MM.1S (cell line): ENCODE measurements around the gene LIN37.

ENCODE experiments used
- DNase-seq: peaks from one replicate; pipeline ENCODE4 v3.0.0-alpha.2; 2015
- H2AFZ ChIP-seq: fragments of 300-600 bp; sonication (generic); 2 replicates; pipeline ENCODE4 v1.6.0; 2016; ENCODE audit warnings: antibody characterized with exemption, low read length
- H3F3A ChIP-seq: fragments of 300-600 bp; sonication (generic); 2 replicates; pipeline ENCODE4 v1.6.1; 2016; ENCODE audit warnings: mild to moderate bottlenecking, antibody characterized with exemption, low read length, moderate library complexity, mixed read lengths; ENCODE audit not compliant: insufficient read depth
- H3K27ac ChIP-seq: fragments of 300-600 bp; sonication (generic); 2 replicates; pipeline ENCODE4 v1.5.1; 2016; ENCODE audit warnings: mild to moderate bottlenecking, low read length
- H3K27me3 ChIP-seq: fragments of 300-600 bp; sonication (generic); replicated peaks from 2 replicates; pipeline ENCODE4 v1.6.0; 2016; ENCODE audit warnings: low read length; ENCODE audit not compliant: insufficient read depth
- H3K36me3 ChIP-seq: fragments of 300-600 bp; sonication (generic); replicated peaks from 2 replicates; pipeline ENCODE4 v1.6.1; 2016; ENCODE audit warnings: mild to moderate bottlenecking, low read length, mixed read lengths; ENCODE audit not compliant: insufficient read depth
- H3K4me1 ChIP-seq: fragments of 300-600 bp; sonication (generic); 2 replicates; pipeline ENCODE4 v1.6.1; 2016; ENCODE audit warnings: low read length, mixed read lengths
- H3K4me2 ChIP-seq: fragments of 300-600 bp; sonication (generic); 2 replicates; pipeline ENCODE4 v1.6.0; 2016; ENCODE audit warnings: low read depth, low read length
- H3K4me3 ChIP-seq: fragments of 300-600 bp; sonication (generic); 2 replicates; pipeline ENCODE4 v1.5.1; 2016; ENCODE audit warnings: low read length, mixed read lengths
- H3K79me2 ChIP-seq: fragments of 300-600 bp; sonication (generic); 2 replicates; pipeline ENCODE4 v1.6.1; 2016; ENCODE audit warnings: mixed run types, low read length, mixed read lengths
- H3K9ac ChIP-seq: fragments of 300-600 bp; sonication (generic); 2 replicates; pipeline ENCODE4 v1.6.1; 2016; ENCODE audit warnings: low read length, mixed read lengths
- H3K9me2 ChIP-seq: fragments of 300-600 bp; sonication (generic); replicated peaks from 2 replicates; pipeline ENCODE4 v1.6.1; 2016; ENCODE audit warnings: mild to moderate bottlenecking, low read length, mixed read lengths; ENCODE audit not compliant: insufficient read depth
- H3K9me3 ChIP-seq: fragments of 300-600 bp; sonication (generic); replicated peaks from 2 replicates; pipeline ENCODE4 v1.6.1; 2016; ENCODE audit warnings: mild to moderate bottlenecking, low read length, mixed read lengths; ENCODE audit not compliant: insufficient read depth
- H4K20me1 ChIP-seq: fragments of 300-600 bp; sonication (generic); 2 replicates; pipeline ENCODE4 v1.6.1; 2016; ENCODE audit warnings: mild to moderate bottlenecking, low read length, moderate library complexity, mixed read lengths; ENCODE audit not compliant: insufficient read depth
- EZH2 ChIP-seq: fragments of 300-600 bp; sonication (generic); optimal IDR thresholded peaks from 2 replicates; pipeline ENCODE3; 2017; ENCODE audit warnings: low read depth, mild to moderate bottlenecking, antibody characterized with exemption, low read length, mixed read lengths
- EZH2phosphoT487 ChIP-seq: fragments of 300-600 bp; sonication (generic); IDR thresholded peaks from 2 replicates; pipeline ENCODE4 v1.6.1; 2018; ENCODE audit warnings: antibody characterized with exemption, low read length
- TF ChIP-seq, protein P1 (sequence below): fragments of 300-600 bp; sonication (generic); IDR thresholded peaks from 2 replicates; pipeline ENCODE4 v1.5.1; 2016; ENCODE audit warnings: antibody characterized with exemption, low read length, mixed read lengths

LIN37 gene

DNA sequence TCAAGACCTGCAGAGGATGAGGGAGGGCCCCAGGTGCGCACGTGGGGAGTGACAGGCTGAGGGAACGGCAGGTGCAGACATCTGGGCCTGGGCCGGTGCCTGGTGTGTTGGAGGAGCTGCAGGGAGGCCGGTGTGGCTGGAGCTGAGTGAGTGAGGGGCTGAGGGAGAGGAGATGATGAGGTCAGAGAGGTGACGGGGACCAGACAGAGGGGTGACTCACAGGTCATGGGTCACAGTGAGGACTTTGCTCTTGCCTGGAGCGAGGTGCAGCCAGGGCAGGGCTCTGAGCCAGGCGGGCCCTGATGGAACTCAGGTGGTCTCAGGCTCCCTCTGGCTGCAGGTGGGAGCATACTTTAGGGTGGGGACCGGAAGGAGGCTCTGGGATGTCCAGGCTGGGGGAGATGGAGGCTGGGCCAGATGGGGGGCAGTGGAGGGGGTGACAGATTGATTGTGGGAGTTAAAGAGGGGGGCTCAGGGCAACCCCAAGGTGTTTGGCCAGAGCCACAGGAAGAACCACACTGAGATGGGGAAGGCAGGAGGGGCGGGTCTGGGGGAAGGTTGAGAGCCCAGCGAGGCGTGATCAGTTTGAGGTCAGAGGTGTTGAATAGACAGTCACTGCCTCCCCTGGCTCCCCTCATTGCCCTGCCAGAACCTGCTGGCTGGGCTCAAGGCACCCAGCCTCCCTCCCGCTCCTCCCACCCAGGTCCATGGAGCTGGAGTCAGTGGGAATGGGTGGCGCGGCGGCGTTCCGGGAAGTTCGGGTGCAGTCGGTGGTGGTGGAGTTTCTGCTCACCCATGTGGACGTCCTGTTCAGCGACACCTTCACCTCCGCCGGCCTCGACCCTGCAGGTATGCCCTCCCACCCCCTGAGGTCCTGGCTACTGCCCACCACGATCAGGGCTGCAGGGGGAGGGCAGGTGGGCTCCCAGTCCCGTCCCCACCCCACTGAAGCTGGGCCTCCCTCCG, 35.4 kb downstream of the LIN37 start:
- H3K9ac ChIP-seq, result no peak overlapping the region

DNA sequence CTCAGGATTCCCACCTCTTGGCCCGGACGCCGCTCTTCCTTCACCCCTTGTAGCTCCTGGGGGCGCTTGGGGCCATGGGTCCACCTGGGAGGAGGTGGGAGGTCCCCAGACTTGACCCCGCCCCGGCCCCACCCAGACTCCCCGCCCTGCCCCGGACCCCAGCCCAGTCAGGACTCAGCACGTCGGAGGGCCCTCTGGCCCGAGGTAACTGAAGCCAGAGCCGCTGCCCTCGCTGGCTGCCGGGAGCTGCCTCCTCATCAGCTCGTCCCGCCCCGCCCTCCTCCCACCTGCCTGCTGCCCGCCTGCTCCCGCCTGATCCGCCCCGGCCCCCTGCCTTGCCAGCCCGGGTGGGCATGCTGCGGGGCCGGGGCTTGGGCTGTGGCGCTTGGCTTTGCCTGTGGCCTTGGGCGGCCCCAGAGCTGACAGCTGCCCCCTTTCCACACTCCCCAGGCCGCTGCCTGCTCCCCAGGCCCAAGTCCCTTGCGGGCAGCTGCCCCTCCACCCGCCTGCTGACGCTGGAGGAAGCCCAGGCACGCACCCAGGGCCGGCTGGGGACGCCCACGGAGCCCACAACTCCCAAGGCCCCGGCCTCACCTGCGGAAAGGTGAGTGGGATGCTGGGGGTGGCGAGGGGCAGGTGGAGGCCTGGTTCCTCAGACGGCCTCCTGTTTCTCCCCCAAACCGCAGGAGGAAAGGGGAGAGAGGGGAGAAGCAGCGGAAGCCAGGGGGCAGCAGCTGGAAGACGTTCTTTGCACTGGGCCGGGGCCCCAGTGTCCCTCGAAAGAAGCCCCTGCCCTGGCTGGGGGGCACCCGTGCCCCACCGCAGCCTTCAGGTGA, 36.3 kb downstream of the LIN37 start:
- no peak overlapping the region for H3K4me3 ChIP-seq
- no peak overlapping the region for H2AFZ ChIP-seq
- no peak for DNase-seq
- no peak overlapping the region for H3K4me2 ChIP-seq
- no peaks in the 10 kb centered on the region for H4K20me1 ChIP-seq
- TF ChIP-seq, protein P1, sequence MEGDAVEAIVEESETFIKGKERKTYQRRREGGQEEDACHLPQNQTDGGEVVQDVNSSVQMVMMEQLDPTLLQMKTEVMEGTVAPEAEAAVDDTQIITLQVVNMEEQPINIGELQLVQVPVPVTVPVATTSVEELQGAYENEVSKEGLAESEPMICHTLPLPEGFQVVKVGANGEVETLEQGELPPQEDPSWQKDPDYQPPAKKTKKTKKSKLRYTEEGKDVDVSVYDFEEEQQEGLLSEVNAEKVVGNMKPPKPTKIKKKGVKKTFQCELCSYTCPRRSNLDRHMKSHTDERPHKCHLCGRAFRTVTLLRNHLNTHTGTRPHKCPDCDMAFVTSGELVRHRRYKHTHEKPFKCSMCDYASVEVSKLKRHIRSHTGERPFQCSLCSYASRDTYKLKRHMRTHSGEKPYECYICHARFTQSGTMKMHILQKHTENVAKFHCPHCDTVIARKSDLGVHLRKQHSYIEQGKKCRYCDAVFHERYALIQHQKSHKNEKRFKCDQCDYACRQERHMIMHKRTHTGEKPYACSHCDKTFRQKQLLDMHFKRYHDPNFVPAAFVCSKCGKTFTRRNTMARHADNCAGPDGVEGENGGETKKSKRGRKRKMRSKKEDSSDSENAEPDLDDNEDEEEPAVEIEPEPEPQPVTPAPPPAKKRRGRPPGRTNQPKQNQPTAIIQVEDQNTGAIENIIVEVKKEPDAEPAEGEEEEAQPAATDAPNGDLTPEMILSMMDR, result no peak
- TF ChIP-seq EZH2phosphoT487 (no peak), EZH2 (no peak)
- no peaks in the 10 kb centered on the region for H3K4me1 ChIP-seq
- no peaks in the 10 kb centered on the region for H3K36me3 ChIP-seq
- H3K27ac ChIP-seq, result no peak overlapping the region
- H3K9me3 ChIP-seq, result no peaks in the 10 kb centered on the region
- no peaks in the 10 kb centered on the region for H3K27me3 ChIP-seq
- H3K9me2 ChIP-seq, result no peaks in the 10 kb centered on the region
- no peak overlapping the region for H3K9ac ChIP-seq
- H3F3A ChIP-seq, result no peaks in the 10 kb centered on the region
- H3K79me2 ChIP-seq, result no peaks in the 10 kb centered on the region

More for the DNA sequence above, 35.4 kb downstream of the LIN37 start:
- Histone ChIP-seq H3K4me1 (no peaks in the 10 kb centered on the region), H4K20me1 (no peaks in the 10 kb centered on the region), H3K9me2 (no peaks in the 10 kb centered on the region), H3F3A (no peaks in the 10 kb centered on the region), H3K4me3 (no peak overlapping the region), H3K9me3 (no peaks in the 10 kb centered on the region), H3K27me3 (no peaks in the 10 kb centered on the region), H3K36me3 (no peaks in the 10 kb centered on the region), H3K27ac (no peak overlapping the region), H3K4me2 (no peak overlapping the region), H2AFZ (no peak overlapping the region), H3K79me2 (no peaks in the 10 kb centered on the region)
- TF ChIP-seq EZH2phosphoT487 (no peak), EZH2 (no peak)
- TF ChIP-seq, protein P1, result no peak
- DNase-seq, result no peak

DNA sequence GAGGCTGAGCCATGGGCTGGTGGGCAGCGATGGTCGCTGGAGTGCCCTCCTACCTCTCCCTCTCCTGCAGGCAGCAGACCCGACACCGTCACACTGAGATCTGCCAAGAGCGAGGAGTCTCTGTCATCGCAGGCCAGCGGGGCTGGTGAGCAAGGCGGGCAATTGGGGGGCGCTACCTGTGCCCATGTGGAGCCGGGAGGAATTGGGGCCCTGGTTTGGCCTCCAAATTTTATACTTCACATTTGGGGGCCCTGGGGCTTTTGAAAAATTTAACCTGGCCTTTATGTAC, 36.9 kb downstream of the LIN37 start:
- Histone ChIP-seq H3K9ac (no peak overlapping the region), H3K9me3 (no peaks in the 10 kb centered on the region), H3K4me3 (no peak overlapping the region), H4K20me1 (no peaks in the 10 kb centered on the region), H3K4me2 (no peak overlapping the region), H2AFZ (no peak overlapping the region), H3K79me2 (no peaks in the 10 kb centered on the region), H3K9me2 (no peaks in the 10 kb centered on the region), H3K27ac (no peak overlapping the region), H3K27me3 (no peaks in the 10 kb centered on the region), H3K36me3 (no peaks in the 10 kb centered on the region), H3K4me1 (no peaks in the 10 kb centered on the region), H3F3A (no peaks in the 10 kb centered on the region)
- no peak for DNase-seq
- no peak for TF ChIP-seq EZH2
- TF ChIP-seq EZH2phosphoT487, result no peak
- TF ChIP-seq, protein P1, result no peak
